AG08395 (cell line): Measurements from ENCODE around the gene ECHS1.

Source experiments
- DNase-seq: peaks from one replicate; pipeline ENCODE4 v3.0.0; 2012; ENCODE audit warnings: mixed read lengths, low spot score

Gene ECHS1

DNA sequence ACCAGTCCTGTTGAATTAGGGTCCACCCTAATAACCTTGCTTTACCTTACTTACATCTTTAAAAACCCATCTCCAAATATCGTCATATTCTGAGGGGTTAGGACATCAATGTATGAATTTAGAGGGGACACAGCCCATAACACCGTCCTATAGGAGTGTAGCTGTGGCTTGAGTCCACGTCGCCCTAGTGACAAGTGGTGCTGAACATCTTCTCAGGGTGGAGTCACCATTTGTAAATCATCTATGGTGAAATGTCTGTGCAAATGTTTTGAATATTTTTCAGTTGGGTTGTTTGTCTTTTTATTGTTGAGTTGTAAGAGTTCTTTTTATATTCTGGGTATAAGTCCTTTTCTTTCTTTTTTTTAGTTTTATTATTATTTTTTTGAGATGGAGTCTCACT, 31.2 kb downstream of the ECHS1 start:
- no peak for DNase-seq

DNA sequence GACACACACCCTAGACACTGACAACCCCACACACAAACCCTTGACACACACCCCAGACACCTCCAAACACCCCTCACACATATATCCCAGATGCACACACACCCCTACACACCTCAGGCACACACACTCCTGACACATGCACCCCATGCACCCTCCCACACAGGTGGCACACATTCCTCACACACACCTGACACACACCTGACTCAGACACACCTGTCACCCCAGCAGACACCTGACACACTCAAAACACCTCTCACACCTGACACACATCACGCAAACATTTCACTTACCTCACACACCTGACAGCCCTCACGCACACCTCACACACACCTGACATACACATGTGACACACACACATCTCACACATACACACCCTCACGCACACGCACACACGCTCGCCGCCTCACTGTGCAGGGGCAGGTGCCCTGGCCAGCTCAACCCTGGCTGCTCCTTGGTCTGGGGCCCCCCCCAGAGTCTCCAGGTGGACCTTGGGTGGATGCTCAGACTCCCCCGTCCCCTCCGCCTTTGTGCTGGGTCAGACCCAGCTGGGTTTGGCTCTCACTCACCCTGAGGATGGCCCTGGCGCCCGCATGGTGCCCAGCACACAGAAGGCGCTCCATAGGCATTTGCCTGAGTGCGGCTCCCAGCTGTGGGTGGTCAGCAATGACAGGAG, 33.3 kb downstream of the ECHS1 start:
- no peak for DNase-seq

DNA sequence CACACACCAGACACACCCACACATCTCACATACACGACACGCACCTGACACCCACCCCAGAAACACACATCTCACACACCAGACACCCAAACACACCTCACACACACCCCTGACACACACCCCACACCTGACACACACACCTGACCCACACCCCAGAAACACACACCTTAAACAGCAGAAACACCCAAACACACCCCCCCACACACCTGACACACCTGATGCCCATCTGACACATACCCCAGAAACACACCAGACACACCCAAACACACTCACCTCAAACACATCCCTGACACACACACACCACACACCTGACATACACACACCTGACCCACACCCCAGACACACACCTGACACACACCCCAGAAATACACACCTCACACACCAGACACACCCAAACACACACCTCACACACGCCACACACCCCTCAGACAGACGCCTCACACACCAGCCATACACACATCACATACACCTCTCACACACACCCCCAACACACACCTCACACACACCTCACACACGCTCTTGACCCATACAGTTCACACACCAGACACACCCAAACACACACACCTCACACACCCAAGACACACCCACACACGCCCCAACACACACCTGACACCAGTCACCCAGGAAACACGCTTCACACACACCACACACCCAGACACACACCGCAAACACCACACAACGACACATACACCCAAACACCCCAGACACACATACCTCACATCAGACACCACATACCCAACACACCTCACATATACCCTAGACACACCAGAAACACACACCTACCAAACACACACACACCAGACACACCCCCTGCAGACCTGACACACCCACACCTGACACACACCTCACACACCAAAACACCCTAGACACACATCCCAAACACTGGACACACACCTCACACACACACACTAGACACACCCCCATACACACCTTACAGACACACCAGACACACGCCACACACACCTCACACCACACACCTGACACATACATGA, 34.8 kb downstream of the ECHS1 start:
- no peak for DNase-seq

DNA sequence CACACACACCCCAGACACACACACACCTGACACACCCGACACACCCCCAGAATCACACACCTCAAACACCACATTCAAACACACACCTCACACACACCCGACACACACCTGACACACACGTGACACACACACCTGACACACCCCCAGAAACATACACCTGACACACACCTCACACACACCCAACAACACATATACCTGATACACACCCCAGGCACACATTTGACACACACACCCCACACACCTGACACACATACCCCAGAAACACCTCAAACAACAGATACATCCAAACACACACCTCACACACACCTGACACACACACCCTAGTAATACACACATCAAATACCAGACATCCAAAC, 35.8 kb downstream of the ECHS1 start:
- no peak for DNase-seq

DNA sequence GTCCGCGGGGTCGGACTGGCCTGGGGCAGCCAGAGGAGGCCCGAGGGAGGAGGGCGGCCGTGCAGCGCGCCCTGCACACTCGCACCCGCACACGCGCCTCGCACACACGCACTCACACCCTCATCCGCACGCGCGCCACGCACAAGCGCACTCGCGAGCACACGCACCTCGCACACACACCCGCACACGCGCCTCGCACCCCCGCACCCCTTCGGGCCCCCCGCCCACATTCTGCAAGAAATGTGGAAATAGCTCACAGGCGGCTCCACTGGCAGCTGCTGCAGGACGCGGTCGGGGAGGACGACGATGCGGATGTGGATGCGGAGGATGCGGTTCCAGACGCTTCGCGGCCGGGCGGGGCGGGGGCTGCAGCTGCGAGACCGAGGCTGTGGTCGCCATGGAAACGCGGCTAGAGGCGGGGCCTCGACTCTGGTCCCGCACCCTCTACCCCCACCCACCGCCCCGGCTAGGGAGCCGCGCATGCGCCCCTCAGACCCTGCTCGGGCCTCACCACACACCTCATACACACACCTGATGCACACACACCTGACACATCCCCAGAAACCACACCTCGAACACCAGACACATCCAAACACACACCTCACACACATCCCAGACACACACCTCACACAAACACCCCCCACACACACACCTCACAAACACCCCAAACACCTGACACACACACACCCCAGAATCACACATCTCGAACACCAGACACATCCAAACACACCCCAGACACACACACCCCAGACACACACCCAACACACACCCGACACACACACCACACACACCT, 36.4 kb downstream of the ECHS1 start, which contains the start of gene CALY:
CALY (minus strand) TSS at position 320 of the 793 bp plus-strand sequence. CDS start 7,907 bp downstream, outside the sequence.
- no peak for DNase-seq

DNA sequence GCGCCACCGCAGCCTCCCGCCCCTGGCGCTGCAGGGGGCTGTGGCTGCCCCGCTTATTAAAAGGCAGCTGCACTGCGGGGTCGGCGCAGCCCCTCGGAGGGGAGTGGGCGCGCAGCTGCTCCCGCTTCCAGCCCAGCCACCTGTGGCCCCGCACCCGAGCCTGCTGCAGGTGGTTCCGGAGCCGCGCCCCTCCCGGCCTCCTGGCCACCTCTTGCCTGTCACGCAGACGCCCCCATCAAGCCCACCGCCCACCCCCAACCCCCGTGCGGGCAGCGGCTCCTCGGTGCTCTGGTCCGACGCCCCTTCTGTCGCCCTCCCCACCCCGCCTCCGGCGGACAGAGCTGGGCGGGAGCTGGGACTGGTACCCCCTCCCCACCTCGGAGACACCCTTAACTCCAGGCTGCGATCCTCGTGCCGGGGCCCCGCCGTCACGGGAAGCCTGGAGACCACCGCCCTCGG, 37.0 kb downstream of the ECHS1 start:
- DNase-seq, result no peak

DNA sequence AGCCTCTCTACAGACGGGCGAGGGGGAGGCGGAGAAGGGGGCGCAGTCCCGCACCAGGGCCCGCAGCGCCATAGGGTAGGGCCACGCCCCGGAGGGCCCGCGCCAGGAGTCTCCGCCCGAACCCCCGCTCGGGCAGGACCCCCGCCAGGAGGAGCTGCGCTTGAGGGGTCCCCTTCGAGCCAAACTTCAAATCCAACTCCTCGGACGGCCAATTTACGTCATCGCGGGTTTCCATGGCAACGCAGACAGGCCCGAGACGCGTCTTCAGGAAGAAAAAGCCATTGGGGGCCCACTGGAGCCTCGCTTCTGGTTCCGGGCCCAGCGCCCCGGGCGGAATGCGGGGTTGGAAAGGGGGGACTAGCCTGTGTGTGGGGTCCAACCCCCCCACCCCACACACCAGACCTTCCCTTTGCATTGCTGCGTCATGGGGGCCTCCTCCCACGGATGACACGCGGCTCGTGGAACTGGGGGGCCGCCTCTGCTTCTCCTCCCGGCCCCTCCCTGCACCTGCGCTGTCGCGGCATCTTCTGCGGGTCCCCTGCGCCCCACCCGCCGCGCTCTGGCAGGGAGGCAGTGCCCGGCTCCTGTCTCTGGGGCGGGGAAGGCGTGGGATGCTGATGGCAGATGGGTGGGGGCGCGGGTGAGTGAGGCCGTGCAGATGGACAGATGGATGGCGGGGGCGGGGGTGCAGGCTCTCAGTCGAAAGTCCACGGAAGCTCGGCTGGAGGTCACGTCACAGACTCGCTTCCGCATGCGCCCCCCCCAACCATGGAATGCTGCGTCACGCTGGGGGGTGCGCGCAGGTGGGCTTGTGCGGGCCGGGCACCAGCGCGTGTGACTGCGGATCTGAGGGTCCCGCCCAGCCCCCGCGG, 37.7 kb downstream of the ECHS1 start:
- DNase-seq, result peak; percentile 65

DNA sequence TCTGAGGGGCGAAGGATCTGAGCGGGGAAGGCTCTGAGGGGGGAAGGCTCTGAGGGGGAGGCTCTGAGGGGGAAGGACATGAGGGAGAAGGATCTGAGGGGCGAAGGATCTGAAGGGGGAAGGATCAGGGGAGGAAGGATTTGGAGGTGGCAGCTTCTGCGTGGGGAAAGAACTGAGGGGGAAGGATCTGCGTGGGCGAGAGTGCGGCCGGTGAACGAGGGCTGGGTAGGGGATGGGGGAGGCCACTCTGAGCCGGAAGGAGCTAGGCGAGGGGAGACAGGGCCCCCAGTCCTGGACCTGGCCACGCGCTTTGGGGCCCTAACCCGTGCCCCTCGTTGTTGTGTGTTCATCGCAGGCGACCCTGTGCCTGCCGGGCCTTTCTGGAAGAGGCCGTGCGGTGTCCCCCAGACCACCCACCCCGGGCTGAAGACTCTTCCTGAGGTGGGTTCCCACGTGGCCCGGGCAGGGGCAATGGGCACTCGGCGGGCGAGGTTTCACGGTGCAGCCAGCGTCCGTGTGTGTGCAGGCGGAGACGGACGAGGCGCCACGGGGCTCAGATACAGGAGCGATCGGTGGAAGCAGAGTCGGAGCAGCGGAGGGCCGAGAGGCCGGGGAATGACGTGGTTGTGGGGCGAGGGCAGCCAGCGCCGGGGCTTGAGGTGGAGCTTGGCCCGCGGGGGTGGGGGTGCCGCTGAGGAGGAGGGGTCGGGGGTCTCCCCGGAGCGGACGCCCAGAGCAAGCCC, 38.5 kb downstream of the ECHS1 start:
- peak; percentile 35 for DNase-seq

DNA sequence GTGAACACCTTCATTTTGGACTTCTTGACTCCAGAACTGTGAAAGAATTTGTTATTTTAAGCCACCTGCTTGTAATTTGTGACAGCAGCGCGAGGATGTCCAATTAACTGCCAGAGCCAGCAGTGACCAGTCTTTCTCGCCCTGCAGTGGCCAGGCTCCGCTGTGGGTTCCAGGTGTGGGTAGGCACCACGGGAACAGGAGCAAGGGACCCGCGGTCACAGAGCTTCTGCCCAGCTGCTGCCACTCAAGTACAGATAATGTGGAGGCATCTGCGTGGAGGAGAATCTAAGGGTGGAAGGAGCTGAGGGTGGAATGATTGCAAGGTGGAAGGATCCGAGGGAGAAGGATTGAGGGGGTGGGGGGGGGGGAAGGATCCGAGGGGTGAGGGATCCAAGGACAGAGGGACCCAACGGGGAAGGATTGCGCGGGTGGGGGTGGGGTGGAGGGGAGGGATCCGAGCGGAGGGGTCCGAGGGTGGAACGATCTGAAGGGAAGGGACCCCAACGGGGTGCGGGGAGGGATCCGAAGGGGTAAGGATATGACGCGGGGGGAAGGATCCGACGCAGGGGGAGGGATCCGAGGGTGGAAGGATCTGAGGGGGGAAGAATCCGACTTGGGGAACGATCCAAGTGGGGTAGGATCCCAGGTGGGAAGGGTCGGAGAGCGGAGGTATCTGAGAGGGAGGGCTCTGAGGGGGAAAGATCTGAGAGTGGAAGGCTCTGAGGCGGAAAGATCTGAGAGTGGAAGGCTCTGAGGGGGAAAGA, 40.0 kb downstream of the ECHS1 start:
- DNase-seq, result no peak

DNA sequence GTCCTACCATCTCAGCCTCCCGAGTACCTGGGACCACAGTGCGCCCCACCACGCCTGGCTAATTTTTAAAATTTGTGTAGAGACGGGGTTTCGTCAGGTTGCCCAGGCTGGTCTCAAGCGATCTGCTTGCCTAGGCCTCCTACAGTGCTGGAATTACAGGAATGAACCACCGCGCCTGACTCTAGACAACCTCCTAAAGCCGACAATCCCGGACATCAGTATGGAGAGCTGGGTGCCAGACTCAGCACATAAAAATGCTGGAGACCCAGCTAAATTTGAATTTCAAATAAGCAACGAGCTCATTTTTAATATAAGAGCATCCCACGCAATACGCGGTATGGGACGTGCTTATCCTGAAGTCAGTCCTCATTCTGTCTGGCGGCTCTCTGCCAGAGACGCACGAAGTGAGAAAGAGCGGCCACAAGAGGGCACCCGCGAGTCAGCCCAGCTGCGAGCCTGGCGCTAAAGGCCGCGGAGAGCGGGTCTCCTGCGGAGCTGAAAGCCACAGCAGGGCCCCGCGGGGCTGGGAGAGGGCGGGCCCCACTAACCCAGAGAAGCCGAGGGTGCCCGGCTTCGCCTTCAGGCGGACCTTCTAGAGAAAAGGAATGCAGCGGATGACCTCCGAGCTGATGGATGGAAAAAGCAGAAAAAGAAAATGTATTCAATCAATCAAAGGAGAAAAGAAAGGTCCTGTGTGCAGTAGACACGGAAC, 43.5 kb downstream of the ECHS1 start:
- peak; percentile 89 for DNase-seq

DNA sequence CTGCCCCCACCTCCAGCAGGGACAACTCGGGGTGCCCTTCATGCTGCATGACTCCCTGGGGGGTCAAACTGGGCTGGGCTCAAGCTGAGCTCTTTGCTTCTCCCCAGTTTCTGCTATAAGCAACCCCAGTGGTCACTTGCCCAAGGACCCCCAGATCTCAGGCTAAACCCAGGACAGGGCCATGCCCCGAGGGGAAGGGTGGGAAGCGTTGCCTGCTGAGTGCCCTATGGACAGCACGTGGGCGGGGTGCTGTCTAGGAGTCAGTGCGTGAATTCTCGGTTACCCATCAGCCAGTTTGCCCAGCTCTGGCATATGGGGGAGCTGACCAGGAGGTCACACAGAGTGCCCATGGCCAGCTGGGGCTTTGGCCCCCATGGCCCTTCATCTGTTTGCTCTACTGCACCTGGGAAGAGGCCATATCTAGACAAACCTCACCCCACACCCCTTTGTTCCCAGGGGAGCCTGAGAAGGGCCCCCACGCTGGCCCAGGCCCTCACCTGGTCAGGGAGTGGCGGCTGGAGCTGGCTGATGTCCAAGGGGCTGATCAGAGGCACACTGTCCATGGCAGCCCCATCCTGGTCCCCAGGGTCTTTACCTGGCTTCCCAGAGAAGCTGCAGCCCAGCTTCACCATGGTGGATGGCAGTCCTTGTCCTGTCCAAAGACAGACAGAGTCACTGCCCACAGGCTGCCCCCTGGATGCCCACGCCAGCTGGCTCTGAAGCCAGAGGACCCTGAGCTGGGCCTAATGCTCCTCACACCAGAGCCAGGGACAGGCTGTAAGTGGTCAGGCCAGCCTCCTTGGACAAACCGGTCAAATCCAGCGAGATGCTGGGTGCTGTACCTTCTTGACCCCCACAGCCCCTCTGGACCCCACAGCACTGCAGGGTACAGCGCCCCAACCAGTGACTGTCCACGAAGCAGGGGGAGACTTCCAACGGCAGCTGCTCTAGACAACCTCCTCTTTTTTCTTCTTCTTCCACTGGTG, 44.5 kb downstream of the ECHS1 start:
- no peak for DNase-seq

DNA sequence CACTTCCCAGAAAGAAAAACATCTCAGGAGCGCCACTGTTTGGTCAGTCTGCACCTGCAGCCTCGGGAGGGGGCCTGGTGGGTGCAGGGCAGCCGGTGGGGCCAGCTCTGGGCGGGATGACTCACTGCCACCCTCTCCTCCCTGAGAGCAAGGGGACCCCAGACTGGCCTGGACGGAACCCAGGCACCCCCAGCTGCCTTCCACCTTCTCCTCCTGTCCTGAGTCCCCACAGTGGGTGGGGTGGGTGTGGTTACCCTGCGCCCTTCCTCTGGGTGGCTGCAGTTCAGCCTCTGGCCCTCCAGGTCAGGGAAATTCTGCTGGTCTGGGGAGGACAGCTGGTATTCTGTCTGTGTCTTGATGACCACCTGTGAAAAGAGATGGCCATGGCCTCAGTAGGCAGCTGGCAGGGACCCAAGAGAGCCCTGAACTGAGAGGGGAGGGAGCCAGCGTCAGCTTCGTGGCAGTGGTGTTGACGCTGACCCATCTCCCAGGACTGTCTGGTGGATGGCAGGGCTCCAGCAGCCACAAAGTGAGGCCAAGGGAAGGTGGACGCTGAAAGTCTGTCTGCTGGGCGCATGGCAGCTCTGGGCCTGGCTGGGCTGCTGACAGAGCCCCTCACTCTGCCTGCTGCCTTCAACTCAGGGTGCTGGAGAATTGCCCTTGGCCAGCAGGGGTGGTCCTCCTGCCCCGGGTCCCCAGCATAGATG, 45.4 kb downstream of the ECHS1 start:
- DNase-seq, result no peak

DNA sequence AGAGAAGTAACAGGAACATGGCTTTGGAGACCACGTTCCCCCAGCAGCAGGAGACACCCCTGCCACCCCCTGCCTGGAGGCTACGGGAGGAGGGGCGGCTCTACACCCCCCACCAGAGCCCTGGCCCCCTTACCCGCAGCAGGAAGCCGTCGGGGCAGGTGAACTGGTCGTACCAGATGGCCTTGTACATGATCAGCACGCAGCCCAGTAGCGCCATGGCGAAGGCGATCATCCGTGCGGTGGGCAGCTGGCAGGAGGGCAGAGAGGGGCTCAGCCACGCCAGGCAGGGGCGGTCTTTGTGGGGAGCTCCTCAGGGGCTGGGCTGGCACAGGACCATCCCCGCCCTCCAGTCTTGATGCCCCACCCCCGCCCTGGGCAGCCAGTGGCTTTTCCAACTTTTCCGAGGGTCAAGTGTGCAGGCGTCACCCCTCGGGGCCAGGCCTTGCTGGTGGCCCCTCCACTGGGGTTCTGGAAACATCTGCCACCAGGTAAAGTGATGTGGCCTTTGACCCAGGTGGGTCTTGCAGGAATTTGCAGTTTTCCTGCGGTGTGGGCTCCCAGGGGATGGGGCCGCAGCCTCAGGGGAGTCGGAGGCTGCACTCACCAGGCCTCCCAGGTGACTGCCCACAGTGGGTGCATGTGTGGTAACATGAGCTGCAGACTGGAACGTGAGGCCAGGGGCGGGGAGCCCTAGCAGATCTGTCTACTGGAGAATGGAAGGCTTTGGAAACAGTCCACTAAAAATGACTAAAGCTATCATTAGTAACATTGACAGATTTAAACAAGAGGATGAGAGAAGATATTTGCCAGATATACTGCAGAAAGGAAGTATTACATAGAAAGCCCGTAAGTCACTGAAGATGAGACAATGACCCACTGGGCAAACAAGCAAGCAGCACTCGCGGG, 46.2 kb downstream of the ECHS1 start:
- DNase-seq, result no peak

DNA sequence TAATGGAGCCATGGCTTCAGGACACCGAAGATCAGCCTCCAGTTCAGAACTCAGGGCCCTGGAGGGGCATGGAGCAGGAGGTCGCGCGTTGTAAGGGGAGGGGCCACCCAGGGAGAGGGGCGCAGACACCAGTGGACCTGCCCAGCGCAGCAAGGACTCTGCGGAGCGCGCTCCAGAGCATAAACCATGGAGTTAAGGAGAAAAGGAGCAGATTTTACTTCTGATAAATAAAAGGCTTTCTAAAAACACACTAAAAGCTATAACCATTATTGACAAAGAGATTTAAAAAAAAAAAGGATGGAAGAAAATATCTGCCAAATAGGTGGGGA, 47.0 kb downstream of the ECHS1 start:
- DNase-seq, result no peak

DNA sequence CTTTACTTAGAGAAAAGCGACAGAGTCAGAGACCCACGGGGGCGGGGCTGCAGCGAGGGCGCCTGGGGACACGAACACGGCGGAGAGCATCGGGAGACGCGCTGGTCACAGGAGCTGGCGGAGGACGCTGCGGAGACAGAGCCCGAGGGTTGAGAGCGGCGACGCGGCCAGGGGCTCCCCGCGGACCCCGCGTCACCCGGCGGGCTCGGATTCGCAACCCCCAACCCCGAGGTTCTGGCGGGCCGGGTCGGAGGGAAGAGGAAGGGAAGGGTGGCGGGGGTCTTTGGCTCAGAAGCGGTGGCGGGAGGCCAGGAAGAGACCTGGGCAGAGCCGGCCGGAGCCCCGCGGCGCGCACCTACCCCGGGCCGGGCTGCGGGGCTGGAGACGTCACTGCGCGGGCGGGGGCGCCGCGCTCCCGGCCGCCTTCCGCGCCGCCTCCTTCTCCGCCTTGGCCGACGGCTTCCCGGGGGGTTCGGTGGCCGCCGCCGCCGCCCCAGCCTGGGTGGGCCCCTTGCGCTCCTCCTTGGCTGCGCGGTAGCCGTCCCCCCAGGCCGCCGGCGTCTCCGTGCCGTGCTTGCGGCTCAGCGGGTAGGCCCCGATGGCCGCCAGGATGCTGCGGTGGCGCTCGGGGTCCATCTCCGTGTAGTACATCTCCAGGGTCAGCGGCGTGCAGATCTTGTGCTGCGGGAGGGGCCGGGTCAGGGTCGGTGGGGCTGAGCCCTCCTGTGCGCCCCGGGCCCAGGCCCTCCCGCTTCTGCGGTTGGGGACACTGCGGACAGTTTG, 47.5 kb downstream of the ECHS1 start:
- no peak for DNase-seq

DNA sequence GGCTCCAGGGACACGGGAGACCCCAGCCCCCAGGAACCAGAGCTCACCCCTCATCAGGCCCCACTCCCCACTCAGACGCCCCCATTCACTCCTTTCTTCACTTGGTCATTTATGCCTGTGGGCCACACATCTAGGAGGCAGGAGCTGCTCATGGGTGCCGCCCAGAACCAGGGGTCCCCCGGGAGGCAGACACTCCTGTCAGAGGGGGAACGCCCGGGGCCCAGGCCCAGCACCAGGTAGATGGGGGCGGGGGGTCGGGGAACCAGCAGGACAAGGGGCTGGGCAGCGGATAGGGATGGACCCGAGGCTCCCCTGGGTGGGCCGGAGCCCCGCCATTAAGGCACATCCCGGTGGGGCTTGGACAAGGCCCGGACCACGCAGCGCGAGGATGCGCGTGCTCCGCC, 48.3 kb downstream of the ECHS1 start:
- DNase-seq, result no peak
